ENCODE data around the gene NUDT3.

Gene NUDT3

GRCh38 chr6:34236131-34236442 is 156.4 kb downstream of the NUDT3 start:
- DNase-seq: no peak

GRCh38 chr6:34235307-34236130 is 156.9 kb downstream of the NUDT3 start:
- peak in 1 of 2 experiments; percentile 63 for DNase-seq

- DNase-seq: no peak
Measured at GRCh38 chr6:34234667-34235306, 157.7 kb downstream of the NUDT3 start.

DNA sequence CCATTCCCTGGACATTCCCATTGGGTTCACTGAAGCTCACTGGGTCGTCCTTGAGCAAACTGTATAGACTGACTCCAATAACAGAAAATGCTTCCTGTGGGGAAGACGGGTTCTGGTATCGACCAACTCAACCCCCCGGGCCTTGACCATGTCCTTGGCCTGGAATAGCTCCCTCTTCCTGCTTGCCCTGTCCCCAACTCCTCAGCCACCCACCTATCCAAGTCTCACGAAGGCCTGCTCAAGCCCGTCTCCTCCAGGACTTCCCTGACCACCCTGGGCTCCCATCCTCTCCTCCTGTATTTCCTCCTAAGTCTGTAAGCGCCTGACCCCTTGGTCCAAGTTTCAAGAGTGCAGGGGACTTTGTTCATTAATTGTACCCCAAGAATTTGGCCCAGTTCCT is 158.6 kb downstream of the NUDT3 start:
- no peak for DNase-seq

DNA sequence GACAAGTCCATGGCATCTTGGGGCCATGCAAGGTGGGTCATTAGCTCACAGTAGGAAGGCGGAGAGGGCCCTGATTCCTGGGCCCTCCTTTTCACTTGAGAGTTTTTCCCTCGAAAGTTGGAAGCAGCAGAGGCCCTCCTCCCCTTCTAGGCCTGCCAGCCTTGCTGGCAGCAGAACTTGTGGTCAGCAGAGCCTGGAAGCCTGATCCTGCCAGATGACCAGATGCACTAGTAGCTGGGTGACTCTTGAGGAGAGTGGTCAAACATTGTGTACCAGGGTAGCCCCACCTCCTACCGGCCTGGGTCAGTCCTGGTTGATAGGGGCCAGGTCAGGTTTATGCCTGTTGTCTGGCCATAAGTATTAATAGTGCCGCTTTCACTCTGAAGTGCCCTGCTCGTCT is 159.6 kb downstream of the NUDT3 start:
- no peak for DNase-seq

DNA sequence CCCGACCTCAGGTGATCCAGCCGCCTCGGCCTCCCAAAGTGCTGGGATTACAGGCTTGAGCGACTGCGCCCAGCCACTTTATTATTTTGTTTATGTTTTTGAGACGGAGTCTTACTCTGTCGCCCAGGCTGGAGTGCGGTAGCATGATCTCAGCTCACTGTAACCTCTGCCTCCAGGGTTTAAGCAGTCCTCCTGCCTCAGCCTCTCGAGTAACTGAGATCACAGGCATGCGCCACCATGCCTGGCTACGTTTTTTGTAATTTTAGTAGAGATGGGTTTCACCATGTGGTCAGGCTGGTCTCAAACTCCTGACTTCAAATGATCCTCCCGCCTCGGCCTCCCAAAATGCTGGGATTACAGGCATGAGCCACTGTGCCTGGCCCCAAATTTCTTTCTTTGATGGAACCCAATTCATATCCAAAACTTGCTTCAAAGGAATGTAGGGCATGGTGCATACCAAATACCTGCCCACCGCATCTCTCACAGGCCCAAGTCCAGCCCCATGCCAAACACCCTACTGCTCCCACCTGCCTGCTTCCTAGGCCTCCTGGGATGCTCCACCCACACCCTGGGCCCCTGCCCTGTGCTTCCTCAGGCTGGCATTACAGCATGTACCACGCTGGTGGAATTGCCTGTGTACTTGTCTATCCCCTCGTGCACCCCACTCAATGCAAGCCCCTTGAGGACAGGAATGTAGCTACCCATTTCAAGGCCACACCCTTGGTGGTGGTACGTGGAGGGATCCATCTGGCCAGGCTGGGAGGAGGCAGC is 160.7 kb downstream of the NUDT3 start:
- no peak for DNase-seq

DNA sequence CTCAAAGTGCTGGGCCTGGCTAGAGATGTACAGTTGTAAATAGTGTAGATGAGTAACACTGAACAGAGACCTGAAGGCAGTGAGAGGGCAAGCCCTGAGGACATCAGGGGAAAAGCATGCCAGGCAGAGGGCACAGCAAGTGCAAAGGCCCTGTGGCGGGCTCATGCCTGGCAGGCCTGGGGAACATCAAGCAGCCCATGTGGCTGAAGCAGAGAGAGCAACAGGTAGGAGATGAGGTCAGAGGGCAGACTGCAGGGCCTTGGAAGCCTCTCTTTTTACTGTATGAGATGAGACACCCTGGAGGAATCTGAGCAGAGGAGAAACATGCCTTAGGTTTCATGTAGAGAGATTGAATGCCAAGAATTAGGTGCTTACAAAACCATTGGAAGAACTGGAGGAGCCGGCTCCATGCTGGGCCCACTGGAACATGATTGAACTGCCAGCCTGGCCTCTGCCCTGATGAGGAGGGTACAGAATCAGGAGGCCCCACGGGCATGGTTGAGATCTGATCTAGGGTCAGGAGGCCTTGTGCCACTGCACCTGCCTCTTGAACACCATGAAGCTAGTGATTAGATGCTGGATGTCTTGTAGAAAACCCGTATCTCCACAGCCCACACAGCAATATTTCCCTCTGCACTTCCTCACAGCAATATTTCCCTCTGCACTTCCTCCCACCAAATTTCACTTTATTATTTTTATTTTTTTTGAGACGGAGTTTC is 161.7 kb downstream of the NUDT3 start:
- no peak for DNase-seq

DNA sequence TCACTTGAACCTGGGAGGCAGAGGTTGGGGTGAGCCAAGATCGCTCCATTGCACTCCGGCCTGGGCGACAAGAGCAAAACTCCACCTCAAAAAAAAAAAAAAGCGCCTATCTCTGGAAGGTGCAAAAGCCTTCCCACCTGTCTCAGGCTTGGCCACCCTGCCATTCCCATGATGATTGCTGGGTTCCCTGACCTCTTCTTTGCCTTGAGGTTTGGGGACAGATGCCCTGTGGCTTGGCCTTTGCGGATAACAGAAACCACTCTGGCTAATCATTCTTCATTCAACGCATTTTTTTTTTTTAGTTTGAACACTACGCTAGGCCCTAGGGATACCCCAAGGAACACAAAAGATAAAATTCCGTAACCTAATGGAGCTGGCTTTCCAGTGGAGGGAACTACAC is 162.6 kb downstream of the NUDT3 start:
- no peak for DNase-seq
